Measurements from ENCODE around the gene ALDH1B1. TPM values are rescaled to one million over a fixed set of nuclear protein-coding genes. Genes with fewer than 3 reads are reported as not detected.

The ALDH1B1 gene
- total and polyA plus RNA-seq, 9 of the 15 experiments (the other 6 are each of a cell fraction or from before 2014, with no cell fraction given), result 8.6 to 46.5 (median 30.8) TPM

GRCh38 chr9:38387751-38388150 lies 4.8 kb upstream of the ALDH1B1 start (continued):
- TF ChIP-seq, protein P1, sequence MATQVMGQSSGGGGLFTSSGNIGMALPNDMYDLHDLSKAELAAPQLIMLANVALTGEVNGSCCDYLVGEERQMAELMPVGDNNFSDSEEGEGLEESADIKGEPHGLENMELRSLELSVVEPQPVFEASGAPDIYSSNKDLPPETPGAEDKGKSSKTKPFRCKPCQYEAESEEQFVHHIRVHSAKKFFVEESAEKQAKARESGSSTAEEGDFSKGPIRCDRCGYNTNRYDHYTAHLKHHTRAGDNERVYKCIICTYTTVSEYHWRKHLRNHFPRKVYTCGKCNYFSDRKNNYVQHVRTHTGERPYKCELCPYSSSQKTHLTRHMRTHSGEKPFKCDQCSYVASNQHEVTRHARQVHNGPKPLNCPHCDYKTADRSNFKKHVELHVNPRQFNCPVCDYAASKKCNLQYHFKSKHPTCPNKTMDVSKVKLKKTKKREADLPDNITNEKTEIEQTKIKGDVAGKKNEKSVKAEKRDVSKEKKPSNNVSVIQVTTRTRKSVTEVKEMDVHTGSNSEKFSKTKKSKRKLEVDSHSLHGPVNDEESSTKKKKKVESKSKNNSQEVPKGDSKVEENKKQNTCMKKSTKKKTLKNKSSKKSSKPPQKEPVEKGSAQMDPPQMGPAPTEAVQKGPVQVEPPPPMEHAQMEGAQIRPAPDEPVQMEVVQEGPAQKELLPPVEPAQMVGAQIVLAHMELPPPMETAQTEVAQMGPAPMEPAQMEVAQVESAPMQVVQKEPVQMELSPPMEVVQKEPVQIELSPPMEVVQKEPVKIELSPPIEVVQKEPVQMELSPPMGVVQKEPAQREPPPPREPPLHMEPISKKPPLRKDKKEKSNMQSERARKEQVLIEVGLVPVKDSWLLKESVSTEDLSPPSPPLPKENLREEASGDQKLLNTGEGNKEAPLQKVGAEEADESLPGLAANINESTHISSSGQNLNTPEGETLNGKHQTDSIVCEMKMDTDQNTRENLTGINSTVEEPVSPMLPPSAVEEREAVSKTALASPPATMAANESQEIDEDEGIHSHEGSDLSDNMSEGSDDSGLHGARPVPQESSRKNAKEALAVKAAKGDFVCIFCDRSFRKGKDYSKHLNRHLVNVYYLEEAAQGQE (IDR thresholded peaks at IDR 0.05; ENCODE audit: borderline replicate concordance), result no peak
- TF ChIP-seq, protein P1 (CRISPR knock-in tag; IDR thresholded peaks at IDR 0.05; ENCODE audit: low read depth), result no peak
- TF ChIP-seq ZNF785 (CRISPR knock-in tag; IDR thresholded peaks at IDR 0.05) (no peak), HMG20A (CRISPR knock-in tag; conservative IDR thresholded peaks at IDR 0.05) (no peak), DIDO1 (tag; IDR thresholded peaks at IDR 0.05; ENCODE audit: low read depth) (no peak), CHD2 (IDR thresholded peaks at IDR 0.05; ENCODE audit: low read depth, low read length) (no peak), CBX1 (IDR thresholded peaks at IDR 0.05; ENCODE audit: low read depth) (no peak), BRCA1 (IDR thresholded peaks at IDR 0.05) (no peak), BRCA1 (CRISPR knock-in tag; IDR thresholded peaks at IDR 0.05) (no peak), TCF3 (CRISPR knock-in tag; IDR thresholded peaks at IDR 0.05) (no peak), ZNF445 (CRISPR knock-in tag; IDR thresholded peaks at IDR 0.05; ENCODE audit: low read depth) (no peak), TCF7 (IDR thresholded peaks at IDR 0.05; ENCODE audit: borderline replicate concordance) (no peak), SRSF3 (IDR thresholded peaks at IDR 0.05; ENCODE audit: insufficient read depth, low read length) (no peak), HDAC2 (IDR thresholded peaks at IDR 0.05) (no peak), CBFA2T3 (IDR thresholded peaks at IDR 0.05) (0 out of 2 replicates have a peak, but pooled peaks have one; percentile 42), NKRF (IDR thresholded peaks at IDR 0.05; ENCODE audit: borderline replicate concordance) (no peak)
- TF ChIP-seq, protein P2, sequence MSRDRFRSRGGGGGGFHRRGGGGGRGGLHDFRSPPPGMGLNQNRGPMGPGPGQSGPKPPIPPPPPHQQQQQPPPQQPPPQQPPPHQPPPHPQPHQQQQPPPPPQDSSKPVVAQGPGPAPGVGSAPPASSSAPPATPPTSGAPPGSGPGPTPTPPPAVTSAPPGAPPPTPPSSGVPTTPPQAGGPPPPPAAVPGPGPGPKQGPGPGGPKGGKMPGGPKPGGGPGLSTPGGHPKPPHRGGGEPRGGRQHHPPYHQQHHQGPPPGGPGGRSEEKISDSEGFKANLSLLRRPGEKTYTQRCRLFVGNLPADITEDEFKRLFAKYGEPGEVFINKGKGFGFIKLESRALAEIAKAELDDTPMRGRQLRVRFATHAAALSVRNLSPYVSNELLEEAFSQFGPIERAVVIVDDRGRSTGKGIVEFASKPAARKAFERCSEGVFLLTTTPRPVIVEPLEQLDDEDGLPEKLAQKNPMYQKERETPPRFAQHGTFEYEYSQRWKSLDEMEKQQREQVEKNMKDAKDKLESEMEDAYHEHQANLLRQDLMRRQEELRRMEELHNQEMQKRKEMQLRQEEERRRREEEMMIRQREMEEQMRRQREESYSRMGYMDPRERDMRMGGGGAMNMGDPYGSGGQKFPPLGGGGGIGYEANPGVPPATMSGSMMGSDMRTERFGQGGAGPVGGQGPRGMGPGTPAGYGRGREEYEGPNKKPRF (IDR thresholded peaks at IDR 0.05; ENCODE audit: low read depth, low read length), result no peak
